Fibroblast of skin of left biceps (primary cell): ENCODE data around the gene PDZRN4.
"Not testable (repeated sequence)": the region's sequence is repeated elsewhere in the genome, so short reads cannot be mapped to it uniquely, and the experiment has no call there.

ENCODE experiments used
- DNase-seq, 2 experiments: peaks; one replicate each; pipeline ENCODE4 v3.0.0-alpha.2; 2013; ENCODE audit warnings: low read depth in 2 of 2

PDZRN4 gene

GRCh38 chr12:41188058-41188840, at the start of gene PDZRN4:
Gene PDZRN4, plus strand, starts transcription at chr12:41188320.
- no peak for DNase-seq

GRCh38 chr12:41140117-41140516, 48.0 kb upstream of the PDZRN4 start:
- DNase-seq = no peak

GRCh38 chr12:41141104-41141503, 47.0 kb upstream of the PDZRN4 start:
- DNase-seq = no peak

- DNase-seq = no peak
Measured at GRCh38 chr12:41142376-41142775, 45.7 kb upstream of the PDZRN4 start.

- DNase-seq = no peak
Measured at GRCh38 chr12:41151793-41152192, 36.3 kb upstream of the PDZRN4 start.

- no peak for DNase-seq
Measured at GRCh38 chr12:41162461-41162860, 25.7 kb upstream of the PDZRN4 start.

- DNase-seq = no peak
Measured at GRCh38 chr12:41167701-41168100, 20.4 kb upstream of the PDZRN4 start.

GRCh38 chr12:41174602-41175001, 13.5 kb upstream of the PDZRN4 start:
- DNase-seq = no peak

GRCh38 chr12:41179507-41179906, 8.6 kb upstream of the PDZRN4 start:
- DNase-seq = not testable (repeated sequence)

- DNase-seq = no peak
Measured at GRCh38 chr12:41184864-41185263, 3.3 kb upstream of the PDZRN4 start.

GRCh38 chr12:41186026-41186425, 2.1 kb upstream of the PDZRN4 start:
- DNase-seq = peak in 1 of 2 experiments; percentile 4

GRCh38 chr12:41188841-41189394, 798 bp downstream of the PDZRN4 start:
- DNase-seq = no peak

- no peak for DNase-seq
Measured at GRCh38 chr12:41189395-41190251, 1.5 kb downstream of the PDZRN4 start.

GRCh38 chr12:41190338-41190737, 2.2 kb downstream of the PDZRN4 start:
- DNase-seq = no peak

- DNase-seq = not testable (repeated sequence)
Measured at GRCh38 chr12:41191549-41191948, 3.4 kb downstream of the PDZRN4 start.

GRCh38 chr12:41193311-41193710, 5.2 kb downstream of the PDZRN4 start:
- DNase-seq = no peak

- no peak for DNase-seq
Measured at GRCh38 chr12:41202051-41202450, 13.9 kb downstream of the PDZRN4 start.

- no peak for DNase-seq
Measured at GRCh38 chr12:41205070-41205709, 17.1 kb downstream of the PDZRN4 start.

- no peak for DNase-seq
Measured at GRCh38 chr12:41206298-41206697, 18.2 kb downstream of the PDZRN4 start.

- DNase-seq = no peak
Measured at GRCh38 chr12:41211448-41211847, 23.3 kb downstream of the PDZRN4 start.

- DNase-seq = no peak
Measured at GRCh38 chr12:41212625-41213024, 24.5 kb downstream of the PDZRN4 start.

GRCh38 chr12:41213107-41213506, 25.0 kb downstream of the PDZRN4 start:
- DNase-seq = no peak
